Fibroblast of the aortic adventitia (primary cell): Measurements from ENCODE around the gene WFDC8. TPM values are rescaled to one million over a fixed set of nuclear protein-coding genes. Genes with fewer than 3 reads are reported as not detected.
A peak's percentile ranks its signal among the peaks of the same experiment; 100 is the strongest.

Experiments used
- DNase-seq: peaks from one replicate; pipeline ENCODE4 v3.0.0-alpha.2; 2010; ENCODE audit warnings: low read depth
- H3K4me3 ChIP-seq: 2 replicates; pipeline ENCODE4 v1.5.1; 2011; ENCODE audit warnings: low read depth, mild to moderate bottlenecking, control low read depth, low read length, moderate library complexity
- total RNA-seq: library from RNA; depleted of rRNA; stranded (reverse); fragments of >200 nt; gene quantifications from 2 replicates; pipeline ENCODE4 v1.2.3, GENCODE V29; 2012; ENCODE audit warnings: low replicate concordance
- TF ChIP-seq, protein P1 (sequence below): IDR thresholded peaks from 2 replicates; pipeline ENCODE4 v1.5.1; 2011; ENCODE audit warnings: mild to moderate bottlenecking, low read length, control low read depth, inconsistent platforms; ENCODE audit not compliant: insufficient read depth

WFDC8 gene
- total RNA-seq, 1 donor: not detected

DNA sequence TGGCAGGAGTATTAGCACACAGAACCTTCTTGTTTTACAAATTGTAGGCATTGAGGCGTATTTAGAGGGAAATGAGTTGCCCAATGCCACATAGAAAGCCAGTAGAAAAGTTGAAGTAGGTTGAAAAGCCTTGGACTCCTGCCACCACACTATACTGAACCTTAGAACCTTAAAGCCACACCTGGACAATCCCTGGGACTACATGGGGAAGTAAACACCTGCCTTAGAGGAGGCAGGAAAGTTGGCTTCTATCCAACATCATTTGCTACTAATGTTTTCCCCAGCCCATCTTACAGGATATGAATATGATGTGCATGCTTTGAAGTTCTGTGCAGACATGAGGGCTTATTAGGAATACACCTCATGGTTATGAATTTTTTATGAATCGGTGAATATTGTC, 26.6 kb downstream of the WFDC8 start:
- TF ChIP-seq, protein P1, sequence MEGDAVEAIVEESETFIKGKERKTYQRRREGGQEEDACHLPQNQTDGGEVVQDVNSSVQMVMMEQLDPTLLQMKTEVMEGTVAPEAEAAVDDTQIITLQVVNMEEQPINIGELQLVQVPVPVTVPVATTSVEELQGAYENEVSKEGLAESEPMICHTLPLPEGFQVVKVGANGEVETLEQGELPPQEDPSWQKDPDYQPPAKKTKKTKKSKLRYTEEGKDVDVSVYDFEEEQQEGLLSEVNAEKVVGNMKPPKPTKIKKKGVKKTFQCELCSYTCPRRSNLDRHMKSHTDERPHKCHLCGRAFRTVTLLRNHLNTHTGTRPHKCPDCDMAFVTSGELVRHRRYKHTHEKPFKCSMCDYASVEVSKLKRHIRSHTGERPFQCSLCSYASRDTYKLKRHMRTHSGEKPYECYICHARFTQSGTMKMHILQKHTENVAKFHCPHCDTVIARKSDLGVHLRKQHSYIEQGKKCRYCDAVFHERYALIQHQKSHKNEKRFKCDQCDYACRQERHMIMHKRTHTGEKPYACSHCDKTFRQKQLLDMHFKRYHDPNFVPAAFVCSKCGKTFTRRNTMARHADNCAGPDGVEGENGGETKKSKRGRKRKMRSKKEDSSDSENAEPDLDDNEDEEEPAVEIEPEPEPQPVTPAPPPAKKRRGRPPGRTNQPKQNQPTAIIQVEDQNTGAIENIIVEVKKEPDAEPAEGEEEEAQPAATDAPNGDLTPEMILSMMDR: no peak
- H3K4me3 ChIP-seq: no peak overlapping the region
- DNase-seq: no peak

DNA sequence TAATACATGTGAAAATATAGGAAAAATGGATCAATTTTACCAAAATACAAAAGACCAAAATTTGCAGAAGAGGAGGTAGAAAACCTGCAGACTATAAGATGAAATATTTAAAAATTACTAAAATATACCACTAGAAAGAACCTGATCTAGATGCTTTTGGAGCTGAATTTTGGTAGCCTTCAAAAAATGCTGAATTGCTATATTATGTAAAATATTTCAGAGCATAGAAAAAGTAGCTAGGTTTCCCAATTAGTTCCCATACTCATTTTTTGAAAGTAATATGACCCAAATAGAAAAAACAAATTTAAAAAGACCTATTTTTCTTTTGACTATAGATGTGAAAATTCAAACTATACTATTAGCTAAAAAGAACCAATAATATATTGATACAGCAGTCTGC, 28.3 kb downstream of the WFDC8 start:
- DNase-seq: no peak
- TF ChIP-seq, protein P1: no peak
- no peak overlapping the region for H3K4me3 ChIP-seq

DNA sequence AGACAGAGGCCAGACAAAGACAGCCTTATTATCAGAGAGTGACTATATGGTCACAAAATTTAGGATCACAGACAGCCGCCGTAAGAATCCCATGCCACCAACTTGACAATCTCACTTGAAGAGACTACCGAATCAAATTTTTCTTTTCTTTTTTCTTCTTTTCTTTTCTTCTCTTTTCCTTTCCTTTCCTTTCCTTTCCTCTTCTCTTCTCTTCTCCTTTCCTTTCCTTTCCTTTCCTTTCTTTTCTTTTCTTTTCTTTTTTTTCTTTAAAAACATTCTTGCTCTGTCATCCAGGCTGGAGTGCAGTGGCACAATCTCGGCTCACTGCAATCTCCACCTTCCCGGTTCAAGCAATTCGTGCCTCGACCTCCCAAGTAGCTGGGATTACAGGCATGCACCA, 30.7 kb downstream of the WFDC8 start:
- TF ChIP-seq, protein P1: no peak
- DNase-seq: no peak
- H3K4me3 ChIP-seq: no peak overlapping the region

DNA sequence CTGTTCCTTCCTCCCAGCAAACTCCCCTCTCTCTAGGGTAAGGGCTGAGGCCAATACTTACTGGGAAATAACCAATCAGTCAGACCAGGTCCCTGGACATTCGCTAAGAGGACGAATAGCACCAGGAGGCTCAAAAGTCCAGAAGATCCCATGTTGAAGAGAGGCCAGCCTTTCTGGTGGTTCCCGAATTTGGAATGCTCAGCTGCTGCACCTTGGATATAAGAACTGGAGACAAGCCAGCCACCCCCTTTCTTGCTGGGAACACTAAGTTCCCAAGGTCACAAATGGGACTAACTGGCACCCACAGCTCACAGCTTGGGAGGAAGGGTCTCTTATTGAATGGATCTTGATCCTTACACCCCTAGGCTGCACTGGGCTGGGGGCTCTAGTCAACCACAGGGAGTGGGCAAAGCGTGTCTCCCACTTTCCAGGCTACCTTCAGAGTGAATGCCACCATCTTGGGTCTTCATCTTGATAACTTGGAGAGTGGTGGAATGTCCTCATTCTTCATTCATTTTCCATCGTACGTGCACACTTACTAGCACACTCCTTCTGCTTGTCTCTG, 31.8 kb downstream of the WFDC8 start, which contains the start of gene EPPIN:
Gene EPPIN, minus strand, starts transcription at position 196 of the 565 bp plus-strand sequence. Its CDS starts 44 bp downstream, at position 152.
- no peak within 1 kb of the TSS for H3K4me3 ChIP-seq
- TF ChIP-seq, protein P1: no peak
- no peak for DNase-seq

DNA sequence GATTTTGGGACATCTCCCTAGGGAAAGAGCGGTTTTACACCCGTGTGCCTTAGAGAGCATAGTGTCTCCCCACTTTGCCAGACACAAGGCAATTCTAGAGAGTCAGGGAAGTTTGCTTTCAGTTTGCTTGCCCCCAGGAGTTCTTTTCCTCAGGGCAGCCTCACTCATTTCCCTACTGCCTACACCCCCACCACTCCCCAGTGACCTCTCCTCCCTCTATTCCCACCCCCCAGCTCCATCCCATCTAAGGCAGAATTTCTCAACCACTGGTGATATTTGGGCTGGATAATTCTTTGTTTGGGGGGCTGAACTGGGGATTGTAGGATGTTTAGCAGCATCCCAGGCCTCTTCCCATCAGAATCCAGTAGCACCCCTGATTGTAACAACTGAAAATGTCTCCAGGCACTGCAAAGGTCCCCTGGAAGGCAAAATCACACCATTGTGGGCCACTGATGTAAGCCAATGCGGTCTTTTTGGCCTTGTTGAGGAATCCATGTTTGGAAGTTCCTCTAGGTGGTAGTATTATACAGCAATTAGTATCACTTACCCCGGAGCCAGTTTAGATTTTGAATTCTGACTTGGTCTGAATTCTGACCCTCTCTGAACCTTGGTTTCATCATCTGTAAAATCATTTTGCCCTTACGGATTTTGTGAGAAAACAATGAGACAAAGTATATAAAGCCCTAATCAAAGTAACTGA, 33.2 kb downstream of the WFDC8 start:
- no peak overlapping the region for H3K4me3 ChIP-seq
- peak; percentile 61 for DNase-seq
- TF ChIP-seq, protein P1: peak; percentile 46

DNA sequence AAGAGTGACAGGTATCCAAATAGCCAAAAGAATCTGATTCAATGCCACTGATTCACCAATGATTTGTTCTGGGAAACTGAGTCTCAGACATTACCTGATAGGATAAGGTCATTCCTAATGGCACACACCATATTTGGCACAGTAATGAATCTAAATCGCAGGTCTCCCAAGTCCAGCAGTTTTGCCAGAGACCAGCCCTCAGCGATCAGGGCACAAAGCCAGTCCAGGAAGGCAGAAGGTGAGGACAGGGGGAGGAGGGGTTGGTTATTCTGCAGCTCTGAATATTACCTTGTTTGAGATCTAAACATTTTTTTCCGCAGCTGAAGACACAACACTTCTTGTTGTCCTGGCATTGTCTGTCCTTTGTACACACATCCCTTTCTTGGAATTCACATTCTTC, 33.7 kb downstream of the WFDC8 start:
- TF ChIP-seq, protein P1: no peak
- no peak for DNase-seq
- H3K4me3 ChIP-seq: no peak overlapping the region
